22Rv1 (cell line): ENCODE data around the gene ERO1A.

Experiments
- H3K27ac ChIP-seq: fragments of 450-650 bp; 2 replicates; pipeline ENCODE4 v1.5.1; 2017
- ZFX ChIP-seq: fragments of 450-650 bp; IDR thresholded peaks from 2 replicates; pipeline ENCODE4 v1.6.1; 2017; ENCODE audit warnings: antibody characterized with exemption, borderline replicate concordance
- TF ChIP-seq, protein P1 (sequence below): fragments of 450-650 bp; IDR thresholded peaks from 2 replicates; pipeline ENCODE4 v1.5.1; 2017; ENCODE audit warnings: mild to moderate bottlenecking

Gene ERO1A

DNA sequence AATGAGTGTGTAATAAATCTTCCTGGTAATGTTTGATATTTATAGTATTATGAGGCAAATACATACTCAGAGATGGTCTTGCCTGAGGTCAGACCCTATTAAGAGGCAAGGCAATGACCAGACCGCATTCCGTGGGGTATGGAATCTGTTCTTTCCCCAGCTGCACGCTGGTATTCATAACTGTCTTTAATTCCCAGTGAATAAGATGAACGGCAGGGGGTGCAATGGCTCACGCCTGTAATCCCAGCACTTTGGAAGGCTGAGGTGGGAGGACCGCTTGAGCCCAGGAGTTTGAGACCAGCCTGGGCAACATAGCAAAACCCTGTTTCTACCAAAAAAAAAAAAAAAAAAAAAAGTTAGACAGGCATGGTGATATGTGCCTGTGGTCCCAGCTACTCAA, 44.6 kb downstream of the ERO1A start:
- no peak overlapping the region for H3K27ac ChIP-seq
- TF ChIP-seq, protein P1, sequence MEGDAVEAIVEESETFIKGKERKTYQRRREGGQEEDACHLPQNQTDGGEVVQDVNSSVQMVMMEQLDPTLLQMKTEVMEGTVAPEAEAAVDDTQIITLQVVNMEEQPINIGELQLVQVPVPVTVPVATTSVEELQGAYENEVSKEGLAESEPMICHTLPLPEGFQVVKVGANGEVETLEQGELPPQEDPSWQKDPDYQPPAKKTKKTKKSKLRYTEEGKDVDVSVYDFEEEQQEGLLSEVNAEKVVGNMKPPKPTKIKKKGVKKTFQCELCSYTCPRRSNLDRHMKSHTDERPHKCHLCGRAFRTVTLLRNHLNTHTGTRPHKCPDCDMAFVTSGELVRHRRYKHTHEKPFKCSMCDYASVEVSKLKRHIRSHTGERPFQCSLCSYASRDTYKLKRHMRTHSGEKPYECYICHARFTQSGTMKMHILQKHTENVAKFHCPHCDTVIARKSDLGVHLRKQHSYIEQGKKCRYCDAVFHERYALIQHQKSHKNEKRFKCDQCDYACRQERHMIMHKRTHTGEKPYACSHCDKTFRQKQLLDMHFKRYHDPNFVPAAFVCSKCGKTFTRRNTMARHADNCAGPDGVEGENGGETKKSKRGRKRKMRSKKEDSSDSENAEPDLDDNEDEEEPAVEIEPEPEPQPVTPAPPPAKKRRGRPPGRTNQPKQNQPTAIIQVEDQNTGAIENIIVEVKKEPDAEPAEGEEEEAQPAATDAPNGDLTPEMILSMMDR: peak; percentile 70
- no peak for TF ChIP-seq ZFX

- TF ChIP-seq, protein P1: no peak
- TF ChIP-seq ZFX: no peak
- H3K27ac ChIP-seq: no peak overlapping the region
Measured at GRCh38 chr14:52649511-52649910, 45.8 kb downstream of the ERO1A start.

DNA sequence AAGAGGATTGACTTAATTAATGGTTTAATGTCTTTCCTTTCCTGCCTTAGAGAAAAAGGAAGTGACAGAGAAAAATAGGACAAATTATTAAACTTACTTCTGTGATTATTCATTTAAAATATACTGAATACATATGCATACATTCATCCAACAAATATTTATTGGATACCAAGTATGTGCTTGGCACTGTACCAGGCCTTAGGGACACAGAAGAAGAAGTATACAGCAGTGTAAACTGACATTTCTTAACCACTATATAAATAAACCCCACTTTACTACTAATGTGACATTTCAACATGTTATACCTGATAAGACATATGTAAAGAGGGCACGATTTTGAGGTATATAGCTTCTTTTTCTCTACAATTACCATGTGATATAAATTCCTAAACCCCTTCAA, 53.6 kb downstream of the ERO1A start:
- TF ChIP-seq, protein P1: no peak
- TF ChIP-seq ZFX: no peak

GRCh38 chr14:52640137-52640536, 55.2 kb downstream of the ERO1A start:
- H3K27ac ChIP-seq: no peak overlapping the region
- no peak for TF ChIP-seq ZFX
- TF ChIP-seq, protein P1: no peak

More for the DNA sequence above, 53.6 kb downstream of the ERO1A start:
- H3K27ac ChIP-seq: no peak overlapping the region

GRCh38 chr14:52619687-52620086, 75.7 kb downstream of the ERO1A start:
- H3K27ac ChIP-seq: no peak overlapping the region
- TF ChIP-seq, protein P1: no peak
- no peak for TF ChIP-seq ZFX

DNA sequence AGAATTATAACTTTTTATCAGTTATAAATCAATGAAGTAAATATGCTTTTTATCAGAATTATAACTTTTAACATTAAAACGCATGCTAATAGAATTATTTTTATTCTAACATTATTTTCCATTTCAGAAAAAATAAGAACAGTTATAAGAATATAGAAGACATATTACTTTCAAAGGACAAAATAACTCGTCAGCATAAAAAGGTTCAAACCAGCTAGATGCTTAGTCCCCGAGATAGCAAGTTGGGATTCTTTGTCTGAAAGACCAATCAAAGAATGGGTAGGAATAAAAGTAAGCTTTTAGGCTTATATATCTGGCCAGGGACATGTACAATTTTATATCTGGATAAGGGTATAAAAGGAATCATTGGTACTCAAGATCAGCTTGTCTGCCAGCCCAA, 76.8 kb downstream of the ERO1A start:
- TF ChIP-seq ZFX: no peak
- TF ChIP-seq, protein P1: no peak

DNA sequence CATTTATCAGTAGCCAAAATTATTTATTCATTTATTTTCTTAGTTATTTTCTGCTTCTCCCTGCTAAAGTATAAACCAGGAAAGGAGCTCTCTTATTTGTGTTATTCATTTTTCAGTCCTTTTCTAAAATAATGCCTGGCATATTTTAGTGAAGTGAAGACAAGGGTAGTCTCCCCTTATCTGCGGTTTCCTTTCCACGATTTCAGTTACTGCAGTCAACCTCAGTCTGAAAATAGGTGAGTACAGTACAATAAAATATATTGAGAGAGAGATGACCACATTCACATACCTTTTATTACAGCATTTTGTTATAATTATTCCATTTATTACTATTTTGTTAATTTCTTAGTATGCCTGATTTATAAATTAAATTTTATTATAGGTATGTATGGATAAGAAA, 85.2 kb downstream of the ERO1A start:
- TF ChIP-seq ZFX: no peak
- TF ChIP-seq, protein P1: no peak
- peak overlapping the region; percentile 14; the same call in 1 of the 2 replicates for H3K27ac ChIP-seq

More for the DNA sequence above, 76.8 kb downstream of the ERO1A start:
- no peak overlapping the region for H3K27ac ChIP-seq
